Activated T-cell treated with anti-CD3 and anti-CD28 coated beads for 24 hours (primary cell): Measurements from ENCODE around the gene PEX10.

ENCODE experiments used
- DNase-seq: peaks from one replicate; pipeline ENCODE4 v3.0.0-alpha.2; 2020; ENCODE audit warnings: low read depth

The PEX10 gene

GRCh38 chr1:2404890-2405511 lies 7.4 kb downstream of the PEX10 start:
- DNase-seq = no peak

- no peak for DNase-seq
Observed at GRCh38 chr1:2404142-2404889, 8.0 kb downstream of the PEX10 start.

GRCh38 chr1:2403273-2403672 lies 9.1 kb downstream of the PEX10 start:
- no peak for DNase-seq

DNA sequence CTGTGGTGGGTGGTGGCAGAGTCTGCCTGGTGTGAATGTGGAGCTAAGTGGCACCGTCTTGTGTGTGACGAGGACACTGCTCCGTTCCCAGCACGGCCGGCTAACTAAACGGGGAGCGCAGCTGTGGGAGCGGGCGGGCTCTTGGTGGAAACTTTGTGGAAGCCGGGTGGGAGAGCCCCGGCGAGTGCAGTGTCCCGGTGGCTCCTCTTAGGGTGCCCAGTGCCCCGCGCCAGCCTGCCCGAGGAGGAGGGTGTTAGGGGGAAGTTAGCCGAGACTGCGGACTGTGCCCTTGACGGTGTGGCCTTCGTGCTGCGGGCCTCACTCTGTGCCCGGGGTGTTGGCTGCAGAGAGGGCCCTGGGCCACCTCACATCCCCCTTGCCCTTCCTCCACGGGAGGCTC lies 9.9 kb downstream of the PEX10 start:
- no peak for DNase-seq

DNA sequence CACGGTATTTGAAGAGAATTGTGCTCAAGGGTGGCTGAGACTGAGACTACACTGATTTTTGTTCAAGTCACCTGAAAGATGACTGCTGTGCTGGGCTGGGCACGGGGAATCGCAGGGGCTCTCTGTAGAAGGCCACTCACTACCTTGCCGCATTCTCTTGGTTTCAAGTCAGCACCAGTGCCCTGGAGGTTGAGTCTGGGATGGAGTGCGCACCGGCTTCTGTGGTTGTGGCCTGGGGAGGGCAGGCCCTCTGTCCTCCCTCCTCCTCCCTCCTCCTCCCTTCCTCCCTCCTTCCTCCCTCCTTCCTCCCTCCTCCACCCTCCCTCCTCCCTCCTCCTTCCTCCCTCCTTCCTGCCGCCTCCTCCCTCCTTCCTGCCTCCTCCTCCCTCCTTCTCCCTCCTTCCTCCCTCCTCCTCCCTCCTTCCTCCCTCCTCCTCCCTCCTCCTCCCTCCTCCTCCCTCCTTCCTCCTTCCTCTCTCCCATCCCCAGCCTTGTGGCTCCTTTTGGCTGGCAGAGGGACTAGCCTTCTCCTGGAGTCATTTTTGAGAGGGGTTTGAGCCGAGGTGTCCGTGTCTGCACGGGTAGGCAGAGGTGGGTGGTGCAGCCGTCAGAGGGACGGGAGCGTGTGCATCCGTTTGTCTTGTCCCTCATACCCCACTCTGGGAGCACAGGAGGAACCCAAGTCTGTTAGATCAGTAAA lies 11.3 kb downstream of the PEX10 start:
- DNase-seq = no peak

DNA sequence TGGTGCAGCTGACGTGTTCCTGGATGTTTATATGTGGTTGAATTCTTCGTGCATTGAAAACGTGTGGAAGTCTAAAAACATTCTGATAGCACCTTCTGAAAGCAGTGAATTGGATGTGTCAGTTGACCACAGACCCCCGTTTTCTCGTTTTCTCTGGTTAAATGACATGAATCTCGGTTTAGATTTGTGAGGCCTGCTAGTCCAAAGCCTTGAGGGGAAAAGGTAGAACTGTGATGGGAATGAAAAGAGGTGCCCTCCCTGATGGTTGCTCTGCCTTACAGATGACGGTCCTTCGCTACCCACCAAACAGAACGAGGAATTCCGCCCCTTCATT lies 11.8 kb downstream of the PEX10 start:
- no peak for DNase-seq

GRCh38 chr1:2399890-2400575 lies 12.3 kb downstream of the PEX10 start:
- no peak for DNase-seq

- no peak for DNase-seq
Observed at GRCh38 chr1:2398871-2399270, 13.5 kb downstream of the PEX10 start.

GRCh38 chr1:2397007-2397679 lies 15.2 kb downstream of the PEX10 start:
- DNase-seq = no peak

- no peak for DNase-seq
Observed at GRCh38 chr1:2396476-2396875, 15.9 kb downstream of the PEX10 start.

DNA sequence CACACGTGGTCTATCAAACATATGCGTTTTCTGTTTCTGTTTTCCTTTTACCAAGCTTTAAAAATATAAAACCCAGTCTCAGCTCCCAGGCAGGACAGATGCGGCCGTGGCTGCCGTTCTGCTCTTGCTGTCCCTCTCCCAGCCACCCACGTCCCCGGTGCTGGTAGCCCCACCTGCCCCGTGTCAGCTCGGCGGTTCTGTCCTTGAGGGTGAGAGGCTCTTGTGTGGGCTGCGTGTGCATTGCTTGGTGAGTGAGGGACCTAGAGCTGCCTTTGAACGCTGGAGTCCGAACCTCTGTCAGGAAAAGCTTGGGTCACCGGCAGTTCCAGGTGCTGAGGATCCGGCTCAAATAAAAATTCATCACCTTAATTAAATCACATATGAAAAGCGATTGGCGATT lies 16.3 kb downstream of the PEX10 start:
- DNase-seq = no peak

DNA sequence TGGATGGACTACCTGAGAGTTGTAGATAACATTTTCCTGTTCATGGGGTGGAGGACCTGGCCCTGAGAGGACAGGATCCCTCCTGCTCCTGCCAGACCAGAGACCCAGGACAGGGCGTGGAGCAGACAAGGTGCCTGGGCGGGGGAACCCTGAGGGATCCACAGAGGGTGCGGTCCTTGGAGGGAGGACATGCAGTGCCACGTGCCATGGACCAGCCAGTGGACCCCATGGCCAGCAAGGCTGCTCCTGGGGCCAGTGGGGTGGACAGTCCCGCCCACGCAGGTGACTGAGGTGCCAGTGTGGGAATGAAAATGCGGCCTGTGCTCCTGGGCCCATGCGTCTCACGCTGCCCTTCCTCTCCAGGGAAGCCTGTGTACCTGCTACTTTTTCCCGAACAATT lies 17.1 kb downstream of the PEX10 start:
- no peak for DNase-seq

DNA sequence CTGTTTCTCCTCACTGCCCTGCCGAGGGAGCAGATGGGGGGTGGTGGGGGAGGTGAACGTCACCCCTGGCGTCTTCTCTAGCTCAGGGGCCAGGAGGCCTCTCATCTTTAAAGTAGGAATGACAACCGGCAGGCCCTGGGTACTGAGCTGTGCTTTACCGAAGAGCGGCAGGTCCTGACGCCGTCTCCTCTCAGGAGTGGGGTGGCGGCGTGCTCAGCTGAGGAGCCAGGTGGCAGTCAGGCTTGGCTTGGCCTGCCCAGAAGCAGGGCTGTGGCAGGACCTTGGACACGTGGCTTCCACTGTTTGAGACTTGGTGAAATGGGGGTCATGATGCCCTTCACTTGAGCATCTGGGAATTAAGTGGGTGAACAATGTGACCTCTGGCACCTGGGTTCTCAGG lies 17.6 kb downstream of the PEX10 start:
- no peak for DNase-seq

DNA sequence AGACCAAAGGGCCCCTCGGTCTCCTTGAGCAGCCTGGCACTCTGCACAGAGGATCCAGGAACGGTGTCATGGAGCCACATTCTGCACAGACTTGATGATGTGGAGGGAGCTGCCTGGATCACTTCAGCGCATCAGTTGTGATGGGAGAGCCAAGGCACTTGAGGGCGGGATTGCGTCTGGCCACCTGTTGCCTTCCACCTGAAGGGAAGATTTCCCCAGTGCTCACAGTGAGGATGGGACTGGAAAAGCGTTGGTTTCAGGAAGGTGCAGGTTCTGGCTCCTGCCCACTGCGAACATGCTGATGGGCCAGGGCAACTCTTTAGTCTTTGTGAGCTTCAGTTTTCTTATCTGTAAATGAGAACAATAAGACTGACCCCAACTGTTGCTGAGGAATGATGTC lies 18.1 kb downstream of the PEX10 start:
- DNase-seq = no peak

DNA sequence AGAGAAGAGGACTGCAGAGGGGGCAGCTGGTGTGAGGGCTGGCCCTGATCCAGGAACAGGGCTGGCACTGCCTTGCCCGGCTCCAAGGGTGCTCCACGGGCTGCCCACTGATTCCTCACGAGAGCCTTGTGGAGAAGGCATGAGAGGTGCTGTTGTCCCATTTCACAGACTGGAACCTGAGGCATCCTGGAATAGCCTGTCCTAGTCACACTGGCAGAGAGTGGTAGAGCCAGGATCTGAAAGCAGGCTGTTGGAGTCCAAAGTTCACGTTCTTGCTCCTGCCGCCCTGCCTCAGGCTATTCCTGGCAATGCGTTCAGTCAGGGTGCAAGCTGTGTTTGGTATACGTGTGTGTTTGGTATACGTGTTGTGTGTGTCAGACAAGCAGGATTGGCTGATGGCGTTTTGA lies 18.9 kb downstream of the PEX10 start:
- no peak for DNase-seq

- no peak for DNase-seq
Observed at GRCh38 chr1:2392686-2393085, 19.7 kb downstream of the PEX10 start.

DNA sequence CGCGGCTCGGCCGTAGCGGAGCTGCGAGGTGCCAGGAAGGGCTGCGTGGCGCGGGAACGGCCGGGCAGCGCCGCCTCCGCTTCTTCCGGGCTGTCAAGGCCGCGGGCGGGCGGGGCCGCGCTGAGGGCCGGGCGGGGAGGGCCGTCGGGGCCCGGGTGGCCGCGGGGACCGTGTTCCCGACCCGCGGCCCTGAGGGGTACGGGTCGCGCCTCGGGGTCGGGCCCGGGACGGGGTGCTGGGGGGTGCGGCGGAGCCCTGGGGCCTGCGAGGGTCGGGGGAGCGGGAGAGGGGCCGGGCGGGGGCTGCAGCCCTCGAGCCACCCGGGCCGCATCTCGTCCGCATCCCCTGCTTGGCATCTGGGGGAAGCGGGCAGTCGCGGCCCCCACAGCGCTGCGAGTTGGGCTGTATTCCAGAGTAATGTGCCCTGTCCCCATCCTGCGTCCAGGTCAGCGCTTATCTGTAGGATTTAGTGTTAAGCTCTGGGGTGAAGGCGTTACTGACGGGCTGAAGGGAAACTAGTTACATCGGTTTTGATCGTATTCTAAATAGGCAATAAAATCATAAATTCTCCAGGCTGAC lies 20.3 kb downstream of the PEX10 start:
- DNase-seq = no peak

DNA sequence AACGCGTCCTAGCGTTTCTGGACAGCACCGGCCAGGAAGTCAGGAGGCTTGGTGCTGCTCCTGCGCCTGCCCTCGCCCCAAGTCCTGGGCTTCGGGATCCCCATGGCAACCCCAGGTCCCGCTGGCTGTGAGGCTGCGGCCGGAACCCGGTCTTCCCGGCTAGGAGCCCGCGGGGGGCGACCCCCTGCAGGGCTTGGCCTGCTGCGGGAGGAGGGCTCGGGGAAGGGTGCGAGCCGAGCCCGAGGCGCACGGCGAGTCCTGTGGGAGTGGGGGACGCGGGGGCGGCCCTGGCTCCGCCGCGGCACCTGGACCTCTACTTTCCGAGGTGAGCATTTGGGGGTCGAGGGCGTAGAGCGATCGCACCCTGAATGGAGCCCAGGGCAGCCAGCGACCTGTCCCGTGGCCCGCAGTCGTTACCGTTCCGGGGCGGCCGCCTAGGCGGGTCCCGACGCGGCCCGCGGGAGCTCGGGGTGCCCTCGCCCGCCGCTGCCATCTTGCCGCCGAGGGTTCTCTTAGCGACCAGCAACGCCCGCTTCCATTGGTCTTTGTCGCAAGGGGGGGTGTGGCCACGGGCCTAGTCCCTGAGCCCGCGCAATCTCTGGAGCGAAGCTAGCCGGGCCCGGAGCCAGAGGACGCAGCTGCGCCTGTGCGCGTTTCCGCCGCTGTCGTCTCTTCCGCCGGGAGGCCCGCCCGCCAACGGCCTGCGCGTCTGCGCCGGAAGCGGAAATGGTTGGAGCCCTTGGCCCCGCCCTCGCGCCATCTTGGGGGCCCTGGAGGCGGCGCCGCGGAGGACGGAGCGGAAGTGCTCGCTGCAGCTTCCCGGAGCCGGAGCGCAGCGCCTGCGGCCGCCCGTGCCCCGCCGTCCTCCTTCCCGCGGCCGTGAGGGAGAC lies 21.1 kb downstream of the PEX10 start, which contains the start of the genes MORN1 and RER1:
Gene MORN1 (minus strand): TSS at position 514 of the 890 bp plus-strand sequence. CDS start 21 bp downstream, at position 493.
Gene RER1 (plus strand): TSS at position 801 of the 890 bp plus-strand sequence. CDS start 3,950 bp downstream, outside the sequence.
- peak; percentile 99 for DNase-seq

DNA sequence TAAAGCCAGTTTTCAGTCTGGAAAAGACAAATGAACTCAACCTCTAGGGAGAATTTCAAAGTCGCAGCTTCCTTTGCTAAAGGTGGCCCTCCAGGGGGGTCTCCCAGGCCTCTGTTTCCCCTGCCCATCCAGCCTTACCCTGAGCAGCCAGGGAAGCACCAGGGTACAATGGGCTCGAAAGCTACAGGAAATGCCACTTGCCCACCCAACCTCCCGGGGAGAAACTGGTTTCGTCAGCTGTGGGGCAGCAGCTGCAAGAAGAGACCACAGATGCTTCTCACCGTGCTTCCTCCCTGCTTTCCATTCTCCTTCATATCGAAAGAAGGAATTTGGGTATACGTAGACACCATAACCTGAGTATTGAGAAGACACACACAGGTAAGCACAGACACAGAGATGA lies 22.7 kb downstream of the PEX10 start:
- DNase-seq = no peak
